A549 (cell line): ENCODE results near the gene SH2D4B. TPM values are rescaled to one million over a fixed set of nuclear protein-coding genes. Genes with fewer than 3 reads are reported as not detected.

Source experiments
- ATAC-seq, 2 experiments: fragments of 200-7000 bp in 1 of 2; fragments of >200 bp in 1 of 2; cut with Nextera tagmentation in 1 of 2; cut with Tn5 transposase in 1 of 2; 3 replicates each; pipeline versions ENCODE4 v1.8.0 to v1.9.1; 2018 to 2020; ENCODE audit warnings: mild to moderate bottlenecking in 1 of 2, moderate library complexity in 1 of 2
- CTCF ChIA-PET: fragments of 300-600 bp; sonication (Branson Sonifier 250); formaldehyde crosslinking; extraction: SDS; loops from one replicate; lab custom pipeline; 2021; ENCODE audit warnings: antibody characterized with exemption, inconsistent platforms; lab: Yijun Ruan, JAX
- POLR2A ChIA-PET: fragments of 350-600 bp; formaldehyde crosslinking; extraction: SDS; loops from one replicate; lab custom pipeline; 2021; ENCODE audit warnings: antibody characterized with exemption, inconsistent platforms; lab: Yijun Ruan, JAX
- DNase-seq, 2 experiments: peaks; one replicate each; pipeline versions ENCODE4 v3.0.0 to v3.0.0-alpha.2; 2011 to 2016; ENCODE audit warnings: low read depth in 1 of 2, low spot score in 1 of 2
- FAIRE-seq: peaks from 2 replicates; lab custom pipeline; 2011; peaks lifted over from hg19 to GRCh38; lab: Jason Lieb, UNC
- H3K27ac ChIP-seq, 2 experiments: fragments of >200 bp; sonication (Bioruptor Twin); formaldehyde crosslinking; 3 replicates each; pipeline ENCODE4 v1.5.1; 2016 to 2017
- H3K4me1 ChIP-seq: fragments of >200 bp; sonication (Bioruptor Twin); formaldehyde crosslinking; 3 replicates; pipeline ENCODE4 v1.6.1; 2016
- H3K4me2 ChIP-seq: fragments of >200 bp; sonication (Bioruptor Twin); formaldehyde crosslinking; 3 replicates; pipeline ENCODE4 v1.6.1; 2016
- H3K4me3 ChIP-seq: fragments of >200 bp; sonication (Bioruptor Twin); formaldehyde crosslinking; 3 replicates; pipeline ENCODE4 v1.5.1; 2016
- H3K9me3 ChIP-seq: fragments of >200 bp; sonication (Bioruptor Twin); formaldehyde crosslinking; 3 replicates; pipeline ENCODE4 v1.6.1; 2016
- BHLHE40 ChIP-seq: IDR thresholded peaks from 2 replicates; pipeline ENCODE4 v1.6.1; 2012; ENCODE audit warnings: low read depth, low read length, inconsistent platforms
- CBX8 ChIP-seq: fragments of 200-600 bp; sonication (generic); IDR thresholded peaks from 2 replicates; pipeline ENCODE4 v1.6.1; 2016
- CEBPB ChIP-seq, 2 experiments: fragments of >200 bp in 1 of 2; sonication (Bioruptor Twin) in 1 of 2; formaldehyde crosslinking in 1 of 2; IDR thresholded peaks; 2 replicates each; pipeline ENCODE4 v1.6.1; 2012 to 2016
- ESRRA ChIP-seq: fragments of 150-350 bp; IDR thresholded peaks from 2 replicates; pipeline ENCODE4 v1.6.1; 2014; ENCODE audit warnings: mild to moderate bottlenecking, low read length, borderline replicate concordance
- HEYL ChIP-seq: fragments of 250-450 bp; sonication (Bioruptor Pico); IDR thresholded peaks from 2 replicates; pipeline ENCODE4 v1.8.0; 2021; ENCODE audit warnings: mild to moderate bottlenecking, moderate library complexity
- JUNB ChIP-seq: fragments of >200 bp; sonication (Bioruptor Twin); formaldehyde crosslinking; IDR thresholded peaks from 2 replicates; pipeline ENCODE4 v1.6.1; 2016
- MAFK ChIP-seq: fragments of 450-650 bp; IDR thresholded peaks from 2 replicates; pipeline ENCODE4 v1.6.1; 2014; ENCODE audit not compliant: partially characterized antibody
- MAZ ChIP-seq: fragments of 150-350 bp; IDR thresholded peaks from 2 replicates; pipeline ENCODE4 v1.6.1; 2014; ENCODE audit warnings: antibody characterized with exemption, low read depth, low read length, borderline replicate concordance
- NFE2L2 ChIP-seq: fragments of 150-350 bp; conservative IDR thresholded peaks from 2 replicates; pipeline ENCODE4 v1.6.1; 2014; ENCODE audit warnings: low read length
- NPAS2 ChIP-seq: fragments of 250-450 bp; sonication (Bioruptor Pico); IDR thresholded peaks from 2 replicates; pipeline ENCODE4 v1.8.0; 2022; ENCODE audit warnings: mild to moderate bottlenecking, moderate library complexity, borderline replicate concordance
- POLR2AphosphoS2 ChIP-seq: conservative IDR thresholded peaks from 2 replicates; pipeline ENCODE4 v1.6.1; 2012; ENCODE audit warnings: low read length, improper control_type of control experiment, inconsistent platforms
- RARB ChIP-seq: fragments of 250-450 bp; sonication (Bioruptor Pico); IDR thresholded peaks from 2 replicates; pipeline ENCODE4 v1.8.0; 2021; ENCODE audit warnings: mild to moderate bottlenecking, moderate library complexity
- ZSCAN20 ChIP-seq: fragments of 250-450 bp; sonication (Bioruptor Pico); IDR thresholded peaks from 2 replicates; pipeline ENCODE4 v1.8.0; 2022; ENCODE audit warnings: mild to moderate bottlenecking, moderate library complexity
- WGBS: methylation state at CpG from one replicate; pipeline ENCODE4 v1.1.6; 2017; ENCODE audit errors: missing lambda C conversion rate; 5-methylcytosine and 5-hydroxymethylcytosine counted together
- polyA plus RNA-seq, 4 experiments: library from polyadenylated mRNA; depleted of rRNA in 3 of 4; stranded (reverse); fragments of >200 nt; fragmentation: RNase III in 1 of 4; extraction: RNeasy Plus Mini Kit Qiagen cat#74134 plus additional on column Dnase treatment in 1 of 4; gene quantifications; 2 replicates in 3 of 4; 3 replicates in 1 of 4; pipeline ENCODE4 v1.2.3, GENCODE V29; 2011 to 2017
- TF ChIP-seq, protein P1 (sequence below): fragments of >200 bp; sonication (Bioruptor Twin); formaldehyde crosslinking; IDR thresholded peaks from 2 replicates; pipeline ENCODE4 v1.6.1; 2016
- TF ChIP-seq, protein P2 (sequence below): fragments of 150-350 bp; IDR thresholded peaks from 2 replicates; pipeline ENCODE4 v1.6.1; 2014; ENCODE audit warnings: low read depth, mild to moderate bottlenecking, low read length
- TF ChIP-seq, protein P3 (sequence below): fragments of 450-650 bp; IDR thresholded peaks from 2 replicates; pipeline ENCODE4 v1.6.1; 2014; ENCODE audit warnings: antibody characterized with exemption
- TF ChIP-seq, protein P4 (sequence below): fragments of 200-600 bp; sonication (generic); IDR thresholded peaks from 2 replicates; pipeline ENCODE4 v1.6.1; 2016; ENCODE audit warnings: antibody characterized with exemption, mild to moderate bottlenecking, moderate library complexity
- TF ChIP-seq, protein P5 (sequence below): IDR thresholded peaks from 2 replicates; pipeline ENCODE4 v1.6.1; 2012; ENCODE audit warnings: low read depth, borderline replicate concordance

SH2D4B gene
- polyA plus RNA-seq, 2 of the 4 experiments (the other 2 are of a cell fraction), result 0.01 to 0.12 TPM

DNA sequence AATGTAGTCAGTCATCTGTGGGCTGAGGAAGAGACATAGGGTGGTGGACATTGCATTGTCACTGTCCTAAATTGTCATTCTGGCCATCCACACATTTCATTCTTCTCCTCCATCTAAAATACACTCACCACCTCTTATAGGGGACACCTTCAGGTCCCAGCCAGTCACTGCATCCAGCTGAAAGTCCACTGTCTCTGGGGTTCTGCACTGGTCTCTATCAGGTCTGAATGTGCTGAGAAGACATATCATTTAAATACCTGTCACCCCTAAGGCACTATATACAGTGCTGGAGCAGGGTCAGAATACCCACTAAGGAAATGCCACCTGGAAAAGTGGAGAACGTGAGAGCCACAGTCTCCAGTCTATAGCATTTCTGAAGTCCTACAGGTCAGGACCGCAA lies 29.6 kb downstream of the SH2D4B start:
- no peaks in the 10 kb centered on the region for H3K9me3 ChIP-seq
- 44% methylated on average over 2 of the region's 2 CpGs for WGBS
- no peak for FAIRE-seq
- no peak overlapping the region for H3K4me3 ChIP-seq
- no peaks in the 10 kb centered on the region for H3K4me1 ChIP-seq
- ATAC-seq, result peak; percentile 83 to 84
- no peak overlapping the region for H3K4me2 ChIP-seq
- POLR2A ChIA-PET, result no interaction called here
- no peak overlapping the region for H3K27ac ChIP-seq
- CTCF ChIA-PET, result no interaction called here
- DNase-seq, result peak in 1 of 2 experiments; percentile 22
- TF ChIP-seq, protein P1, sequence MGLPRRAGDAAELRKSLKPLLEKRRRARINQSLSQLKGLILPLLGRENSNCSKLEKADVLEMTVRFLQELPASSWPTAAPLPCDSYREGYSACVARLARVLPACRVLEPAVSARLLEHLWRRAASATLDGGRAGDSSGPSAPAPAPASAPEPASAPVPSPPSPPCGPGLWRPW, result no peak
- no peak for TF ChIP-seq ZSCAN20 (CRISPR knock-in tag)
- no peak for TF ChIP-seq CEBPB (IDR thresholded peaks at IDR 0.05)
- TF ChIP-seq HEYL (CRISPR knock-in tag), result no peak
- TF ChIP-seq RARB (CRISPR knock-in tag), result no peak
- TF ChIP-seq NPAS2 (CRISPR knock-in tag), result no peak
- TF ChIP-seq, protein P2, sequence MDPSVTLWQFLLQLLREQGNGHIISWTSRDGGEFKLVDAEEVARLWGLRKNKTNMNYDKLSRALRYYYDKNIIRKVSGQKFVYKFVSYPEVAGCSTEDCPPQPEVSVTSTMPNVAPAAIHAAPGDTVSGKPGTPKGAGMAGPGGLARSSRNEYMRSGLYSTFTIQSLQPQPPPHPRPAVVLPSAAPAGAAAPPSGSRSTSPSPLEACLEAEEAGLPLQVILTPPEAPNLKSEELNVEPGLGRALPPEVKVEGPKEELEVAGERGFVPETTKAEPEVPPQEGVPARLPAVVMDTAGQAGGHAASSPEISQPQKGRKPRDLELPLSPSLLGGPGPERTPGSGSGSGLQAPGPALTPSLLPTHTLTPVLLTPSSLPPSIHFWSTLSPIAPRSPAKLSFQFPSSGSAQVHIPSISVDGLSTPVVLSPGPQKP, result no peak
- no peak for TF ChIP-seq MAFK
- TF ChIP-seq, protein P3, sequence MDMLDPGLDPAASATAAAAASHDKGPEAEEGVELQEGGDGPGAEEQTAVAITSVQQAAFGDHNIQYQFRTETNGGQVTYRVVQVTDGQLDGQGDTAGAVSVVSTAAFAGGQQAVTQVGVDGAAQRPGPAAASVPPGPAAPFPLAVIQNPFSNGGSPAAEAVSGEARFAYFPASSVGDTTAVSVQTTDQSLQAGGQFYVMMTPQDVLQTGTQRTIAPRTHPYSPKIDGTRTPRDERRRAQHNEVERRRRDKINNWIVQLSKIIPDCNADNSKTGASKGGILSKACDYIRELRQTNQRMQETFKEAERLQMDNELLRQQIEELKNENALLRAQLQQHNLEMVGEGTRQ, result no peak
- TF ChIP-seq POLR2AphosphoS2, result no peak
- no peak for TF ChIP-seq MAZ
- no peak for TF ChIP-seq JUNB
- TF ChIP-seq, protein P4, sequence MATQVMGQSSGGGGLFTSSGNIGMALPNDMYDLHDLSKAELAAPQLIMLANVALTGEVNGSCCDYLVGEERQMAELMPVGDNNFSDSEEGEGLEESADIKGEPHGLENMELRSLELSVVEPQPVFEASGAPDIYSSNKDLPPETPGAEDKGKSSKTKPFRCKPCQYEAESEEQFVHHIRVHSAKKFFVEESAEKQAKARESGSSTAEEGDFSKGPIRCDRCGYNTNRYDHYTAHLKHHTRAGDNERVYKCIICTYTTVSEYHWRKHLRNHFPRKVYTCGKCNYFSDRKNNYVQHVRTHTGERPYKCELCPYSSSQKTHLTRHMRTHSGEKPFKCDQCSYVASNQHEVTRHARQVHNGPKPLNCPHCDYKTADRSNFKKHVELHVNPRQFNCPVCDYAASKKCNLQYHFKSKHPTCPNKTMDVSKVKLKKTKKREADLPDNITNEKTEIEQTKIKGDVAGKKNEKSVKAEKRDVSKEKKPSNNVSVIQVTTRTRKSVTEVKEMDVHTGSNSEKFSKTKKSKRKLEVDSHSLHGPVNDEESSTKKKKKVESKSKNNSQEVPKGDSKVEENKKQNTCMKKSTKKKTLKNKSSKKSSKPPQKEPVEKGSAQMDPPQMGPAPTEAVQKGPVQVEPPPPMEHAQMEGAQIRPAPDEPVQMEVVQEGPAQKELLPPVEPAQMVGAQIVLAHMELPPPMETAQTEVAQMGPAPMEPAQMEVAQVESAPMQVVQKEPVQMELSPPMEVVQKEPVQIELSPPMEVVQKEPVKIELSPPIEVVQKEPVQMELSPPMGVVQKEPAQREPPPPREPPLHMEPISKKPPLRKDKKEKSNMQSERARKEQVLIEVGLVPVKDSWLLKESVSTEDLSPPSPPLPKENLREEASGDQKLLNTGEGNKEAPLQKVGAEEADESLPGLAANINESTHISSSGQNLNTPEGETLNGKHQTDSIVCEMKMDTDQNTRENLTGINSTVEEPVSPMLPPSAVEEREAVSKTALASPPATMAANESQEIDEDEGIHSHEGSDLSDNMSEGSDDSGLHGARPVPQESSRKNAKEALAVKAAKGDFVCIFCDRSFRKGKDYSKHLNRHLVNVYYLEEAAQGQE, result no peak
- TF ChIP-seq, protein P5, sequence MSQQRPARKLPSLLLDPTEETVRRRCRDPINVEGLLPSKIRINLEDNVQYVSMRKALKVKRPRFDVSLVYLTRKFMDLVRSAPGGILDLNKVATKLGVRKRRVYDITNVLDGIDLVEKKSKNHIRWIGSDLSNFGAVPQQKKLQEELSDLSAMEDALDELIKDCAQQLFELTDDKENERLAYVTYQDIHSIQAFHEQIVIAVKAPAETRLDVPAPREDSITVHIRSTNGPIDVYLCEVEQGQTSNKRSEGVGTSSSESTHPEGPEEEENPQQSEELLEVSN, result no peak
- no peak for TF ChIP-seq CBX8
- TF ChIP-seq NFE2L2, result no peak
- TF ChIP-seq ESRRA, result no peak
- no peak for TF ChIP-seq BHLHE40

DNA sequence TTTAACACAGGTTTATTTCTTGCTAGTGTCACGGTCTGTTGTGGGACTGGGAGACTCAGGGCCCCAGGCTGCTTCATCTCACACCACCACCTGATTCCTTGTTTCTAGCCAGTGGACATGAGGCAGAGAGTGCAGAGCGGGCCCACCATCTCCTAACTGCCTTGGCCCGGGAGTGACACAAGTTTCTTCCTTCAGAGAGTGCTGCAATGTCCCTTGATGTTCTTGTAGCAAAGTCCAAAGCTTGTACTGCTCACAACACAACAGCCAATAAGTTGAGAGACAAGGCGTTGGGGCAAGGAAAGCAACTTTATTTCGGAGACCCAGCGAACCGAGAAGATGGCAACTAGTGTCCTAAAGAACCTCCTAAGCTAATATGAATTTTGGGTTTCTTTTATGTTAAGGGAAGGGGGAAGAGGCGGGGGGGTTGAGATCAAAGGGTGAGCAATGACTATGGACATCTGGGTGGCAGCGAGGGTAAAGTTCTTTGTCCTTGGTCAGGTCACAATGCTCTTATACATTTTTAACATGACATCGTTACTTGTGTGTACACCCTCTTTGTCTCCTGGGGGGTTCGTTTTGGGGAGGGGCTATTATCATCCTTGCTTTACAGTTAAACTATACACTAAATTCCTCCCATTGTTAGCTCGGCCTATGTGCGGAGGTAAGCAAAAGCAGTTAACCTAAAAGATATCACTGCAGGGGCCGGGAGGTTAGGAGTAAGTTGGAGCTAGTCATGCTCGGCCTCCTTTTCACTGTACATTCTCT lies 31.6 kb downstream of the SH2D4B start:
- Histone ChIP-seq H3K4me3 (no peak overlapping the region), H3K9me3 (no peaks in the 10 kb centered on the region), H3K27ac (no peak overlapping the region), H3K4me2 (no peak overlapping the region), H3K4me1 (no peaks in the 10 kb centered on the region)
- TF ChIP-seq ZSCAN20 (CRISPR knock-in tag), result no peak
- WGBS, result 58% methylated on average over 15 of the region's 15 CpGs
- no peak for ATAC-seq
- POLR2A ChIA-PET, result no interaction called here
- FAIRE-seq, result no peak
- no peak for DNase-seq
- CTCF ChIA-PET, result interaction anchor here (0.7 to 1.3 kb wide), 3 partner anchors 39 to 130 kb away, joined by 3 to 7 read pairs (median 4); no protein-coding TSS in a partner anchor
